H9 (cell line): Measurements from ENCODE around the gene CACNA1D. TPM values are rescaled to one million over a fixed set of nuclear protein-coding genes. Genes with fewer than 3 reads are reported as not detected.
A peak's percentile ranks its signal among the peaks of the same experiment; 100 is the strongest.

Source experiments
- DNase-seq: peaks from one replicate; pipeline ENCODE4 v3.0.0-alpha.2; 2017
- H2AFZ ChIP-seq: one replicate; pipeline ENCODE4 v1.6.1; 2013; ENCODE audit warnings: mild to moderate bottlenecking, low read length, control low read depth, moderate library complexity
- H2AK5ac ChIP-seq: 2 replicates; pipeline ENCODE4 v1.6.1; 2013; ENCODE audit warnings: low read length, control low read depth, mixed read lengths; ENCODE audit not compliant: insufficient read length
- H2BK120ac ChIP-seq: one replicate; pipeline ENCODE4 v1.6.1; 2013; ENCODE audit warnings: low read depth, mild to moderate bottlenecking, low read length, control low read depth, inconsistent platforms; ENCODE audit not compliant: poor library complexity, severe bottlenecking
- H2BK12ac ChIP-seq: 2 replicates; pipeline ENCODE4 v1.6.1; 2013; ENCODE audit warnings: low read length, control low read depth, mixed read lengths, low read depth; ENCODE audit not compliant: insufficient read length
- H2BK15ac ChIP-seq: 2 replicates; pipeline ENCODE4 v1.6.1; 2013; ENCODE audit warnings: low read depth, low read length, control low read depth
- H2BK20ac ChIP-seq: one replicate; pipeline ENCODE4 v1.6.1; 2013; ENCODE audit warnings: low read depth, mild to moderate bottlenecking, low read length, control low read depth, inconsistent platforms; ENCODE audit not compliant: poor library complexity, severe bottlenecking
- H2BK5ac ChIP-seq: 2 replicates; pipeline ENCODE4 v1.6.1; 2013; ENCODE audit warnings: low read length, control low read depth, mixed read lengths; ENCODE audit not compliant: insufficient read length
- H3K14ac ChIP-seq: 2 replicates; pipeline ENCODE4 v1.6.1; 2013; ENCODE audit warnings: low read length, control low read depth; ENCODE audit not compliant: insufficient read depth
- H3K18ac ChIP-seq: 2 replicates; pipeline ENCODE4 v1.6.1; 2013; ENCODE audit warnings: low read depth, mild to moderate bottlenecking, mixed read lengths, low read length, control low read depth; ENCODE audit not compliant: insufficient read length
- H3K23ac ChIP-seq: 2 replicates; pipeline ENCODE4 v1.6.1; 2013; ENCODE audit warnings: low read length, control low read depth, mixed read lengths, low read depth; ENCODE audit not compliant: insufficient read length
- H3K23me2 ChIP-seq: 2 replicates; pipeline ENCODE4 v1.6.1; 2013; ENCODE audit warnings: low read depth, mild to moderate bottlenecking, mixed read lengths, low read length, control low read depth; ENCODE audit not compliant: insufficient read length, poor library complexity, severe bottlenecking
- H3K27ac ChIP-seq: 2 replicates; pipeline ENCODE4 v1.5.1; 2013; ENCODE audit warnings: low read length, control low read depth, mixed read lengths, low read depth; ENCODE audit not compliant: insufficient read length
- H3K27me3 ChIP-seq: 2 replicates; pipeline ENCODE4 v1.6.1; 2013; ENCODE audit warnings: low read length, control low read depth, inconsistent platforms; ENCODE audit not compliant: insufficient read depth
- H3K4ac ChIP-seq: 2 replicates; pipeline ENCODE4 v1.6.1; 2013; ENCODE audit warnings: low read depth, mild to moderate bottlenecking, control low read depth, inconsistent platforms, low read length, moderate library complexity
- H3K4me1 ChIP-seq: 2 replicates; pipeline ENCODE4 v1.6.1; 2013; ENCODE audit warnings: low read length, control low read depth, inconsistent platforms; ENCODE audit not compliant: insufficient read depth
- H3K4me2 ChIP-seq: 2 replicates; pipeline ENCODE4 v1.6.1; 2013; ENCODE audit warnings: low read length, control low read depth, mixed read lengths; ENCODE audit not compliant: insufficient read length, insufficient read depth
- H3K56ac ChIP-seq: 2 replicates; pipeline ENCODE4 v1.6.1; 2013; ENCODE audit warnings: low read depth, mild to moderate bottlenecking, mixed read lengths, low read length, control low read depth; ENCODE audit not compliant: insufficient read length
- H3K79me1 ChIP-seq: 2 replicates; pipeline ENCODE4 v1.6.1; 2013; ENCODE audit warnings: low read depth, mild to moderate bottlenecking, moderate library complexity, low read length, control low read depth, inconsistent platforms; ENCODE audit not compliant: insufficient read depth, poor library complexity, severe bottlenecking
- H3K79me2 ChIP-seq: 2 replicates; pipeline ENCODE4 v1.6.1; 2013; ENCODE audit warnings: low read length, control low read depth, inconsistent platforms; ENCODE audit not compliant: insufficient read depth
- H3K9ac ChIP-seq: 2 replicates; pipeline ENCODE4 v1.6.1; 2013; ENCODE audit warnings: low read length, control low read depth, mixed read lengths; ENCODE audit not compliant: insufficient read length; ENCODE audit errors: extremely low read depth
- H3K9me3 ChIP-seq: one replicate; pipeline ENCODE4 v1.6.1; 2013; ENCODE audit warnings: low read depth, low read length, inconsistent platforms; ENCODE audit not compliant: control insufficient read depth
- H3T11ph ChIP-seq: one replicate; pipeline ENCODE4 v1.6.1; 2013; ENCODE audit warnings: mild to moderate bottlenecking, low read length, control low read depth, inconsistent platforms
- H4K20me1 ChIP-seq: one replicate; pipeline ENCODE4 v1.6.1; 2013; ENCODE audit not compliant: control insufficient read depth, insufficient read length, insufficient read depth
- H4K5ac ChIP-seq: 2 replicates; pipeline ENCODE4 v1.6.1; 2013; ENCODE audit warnings: low read depth, mild to moderate bottlenecking, mixed read lengths, low read length, control low read depth; ENCODE audit not compliant: insufficient read length
- H4K8ac ChIP-seq: replicated peaks from 2 replicates; pipeline ENCODE4 v1.6.1; 2013; ENCODE audit warnings: low read length, control low read depth, mixed read lengths, low read depth; ENCODE audit not compliant: insufficient read length
- H4K91ac ChIP-seq: 2 replicates; pipeline ENCODE4 v1.6.1; 2013; ENCODE audit warnings: low read depth, mild to moderate bottlenecking, moderate library complexity, mixed read lengths, low read length, control low read depth; ENCODE audit not compliant: insufficient read length
- H3K27ac Mint-ChIP-seq, 3 experiments: 2 replicates in 2 of 3; 3 replicates in 1 of 3; pipeline ENCODE4 v1.8.0; 2020 to 2021; ENCODE audit warnings: mixed read lengths in 3 of 3, mild to moderate bottlenecking in 1 of 3, moderate library complexity in 1 of 3
- H3K27me3 Mint-ChIP-seq: 2 replicates; pipeline ENCODE4 v1.8.0; 2021; ENCODE audit warnings: low read depth, mild to moderate bottlenecking, moderate library complexity, mixed read lengths
- H3K36me3 Mint-ChIP-seq, 3 experiments: 2 replicates in 2 of 3; 3 replicates in 1 of 3; pipeline ENCODE4 v1.8.0; 2020 to 2021; ENCODE audit warnings: low read depth in 3 of 3, mixed read lengths in 3 of 3; ENCODE audit not compliant: insufficient read depth in 1 of 3
- H3K4me1 Mint-ChIP-seq, 2 experiments: 2 replicates each; pipeline ENCODE4 v1.8.0; 2020; ENCODE audit warnings: mixed read lengths in 2 of 2
- H3K4me3 Mint-ChIP-seq, 2 experiments: 2 replicates in 1 of 2; 3 replicates in 1 of 2; pipeline ENCODE4 v1.8.0; 2020 to 2021; ENCODE audit warnings: mild to moderate bottlenecking in 2 of 2, mixed read lengths in 2 of 2, moderate library complexity in 1 of 2
- H3K9me3 Mint-ChIP-seq, 2 experiments: 2 replicates in 1 of 2; 3 replicates in 1 of 2; pipeline ENCODE4 v1.8.0; 2020; ENCODE audit warnings: mild to moderate bottlenecking in 2 of 2, mixed read lengths in 2 of 2, moderate library complexity in 1 of 2
- WGBS: extraction: QIAGEN DNeasy Blood & Tissue Kit; methylation state at CpG from one replicate; pipeline ENCODE4 v1.1.7; 2013; ENCODE audit warnings: missing lambda C conversion rate, low lambda C conversion rate, mixed read lengths; ENCODE audit not compliant: insufficient read length; ENCODE audit errors: extremely low coverage; 5-methylcytosine and 5-hydroxymethylcytosine counted together
- total RNA-seq: library from RNA; stranded (reverse); gene quantifications from 2 replicates; pipeline ENCODE4 v1.2.1, GENCODE V29; 2021
- TF ChIP-seq, protein P1 (sequence below): fragments of 200-600 bp; sonication (generic); conservative IDR thresholded peaks from 3 replicates; pipeline ENCODE4 v1.8.0; 2021; ENCODE audit warnings: antibody characterized with exemption, mild to moderate bottlenecking

CACNA1D gene
- total RNA-seq, 1 experiment from 2014 or later, result 3.5 TPM

DNA sequence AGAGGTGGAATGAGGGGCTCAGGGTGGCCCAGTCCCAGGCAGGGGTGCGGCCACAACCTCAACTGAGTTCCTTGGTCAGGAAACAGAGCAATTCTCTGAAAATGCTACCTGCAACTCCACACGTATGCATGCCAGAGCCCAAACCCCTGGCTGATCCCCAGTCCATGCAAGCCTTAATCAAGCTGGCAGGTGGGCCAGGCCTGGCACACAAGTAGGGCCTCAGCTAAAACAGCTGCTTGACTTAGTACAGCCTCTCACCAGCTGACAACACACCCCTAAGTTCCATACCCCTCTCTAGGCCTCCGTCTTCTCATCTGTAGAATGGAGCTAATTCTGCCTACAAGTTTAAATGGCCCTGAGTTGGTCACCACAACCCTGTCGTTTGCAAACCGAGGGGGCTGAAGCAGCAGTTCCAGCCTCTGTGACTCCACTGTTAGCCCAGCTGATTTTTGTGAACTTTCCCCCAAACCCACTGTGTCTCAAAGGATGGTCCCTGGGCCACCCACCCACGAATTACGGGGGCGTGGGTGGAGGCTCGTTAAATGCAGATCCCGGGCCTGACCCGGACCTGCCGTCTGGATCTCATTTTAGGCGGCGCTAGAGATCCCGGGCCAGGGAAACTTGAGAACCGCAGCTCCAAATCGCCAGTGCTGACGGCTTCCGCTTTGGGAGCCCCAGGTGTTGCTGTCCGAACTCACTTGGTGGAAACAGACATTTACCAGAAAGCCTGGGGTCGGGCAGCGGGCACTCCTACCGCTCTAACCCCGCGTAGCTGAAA lies 350.9 kb downstream of the CACNA1D start:
- H3T11ph ChIP-seq, result no peak overlapping the region
- H3K4me1 ChIP-seq, result peaks cover 7% of the 10 kb centered on the region; the same call in 1 of the 2 replicates
- peak overlapping the region; percentile 56 for H3K9ac ChIP-seq
- TF ChIP-seq, protein P1, sequence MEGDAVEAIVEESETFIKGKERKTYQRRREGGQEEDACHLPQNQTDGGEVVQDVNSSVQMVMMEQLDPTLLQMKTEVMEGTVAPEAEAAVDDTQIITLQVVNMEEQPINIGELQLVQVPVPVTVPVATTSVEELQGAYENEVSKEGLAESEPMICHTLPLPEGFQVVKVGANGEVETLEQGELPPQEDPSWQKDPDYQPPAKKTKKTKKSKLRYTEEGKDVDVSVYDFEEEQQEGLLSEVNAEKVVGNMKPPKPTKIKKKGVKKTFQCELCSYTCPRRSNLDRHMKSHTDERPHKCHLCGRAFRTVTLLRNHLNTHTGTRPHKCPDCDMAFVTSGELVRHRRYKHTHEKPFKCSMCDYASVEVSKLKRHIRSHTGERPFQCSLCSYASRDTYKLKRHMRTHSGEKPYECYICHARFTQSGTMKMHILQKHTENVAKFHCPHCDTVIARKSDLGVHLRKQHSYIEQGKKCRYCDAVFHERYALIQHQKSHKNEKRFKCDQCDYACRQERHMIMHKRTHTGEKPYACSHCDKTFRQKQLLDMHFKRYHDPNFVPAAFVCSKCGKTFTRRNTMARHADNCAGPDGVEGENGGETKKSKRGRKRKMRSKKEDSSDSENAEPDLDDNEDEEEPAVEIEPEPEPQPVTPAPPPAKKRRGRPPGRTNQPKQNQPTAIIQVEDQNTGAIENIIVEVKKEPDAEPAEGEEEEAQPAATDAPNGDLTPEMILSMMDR, result peak; percentile 61
- Mint-ChIP-seq H3K27me3 (peaks cover 26% of the 10 kb centered on the region), H3K36me3 (no peaks in the 10 kb centered on the region; a peak in 2 of 7 replicates), H3K4me3 (peak overlapping the region; percentile 69 to 83), H3K4me1 (peaks cover 39 to 41% of the 10 kb centered on the region in 2 experiments), H3K27ac (peak overlapping the region in 1 of 3 experiments; percentile 75; a peak in 2 of 7 replicates), H3K9me3 (no peaks in the 10 kb centered on the region; a peak in 1 of 5 replicates)
- H3K18ac ChIP-seq, result no peak overlapping the region
- H3K14ac ChIP-seq, result peak overlapping the region; percentile 84
- no peaks in the 10 kb centered on the region for H3K9me3 ChIP-seq
- H4K91ac ChIP-seq, result no peak overlapping the region
- peak; percentile 82 for DNase-seq
- H2AK5ac ChIP-seq, result no peak overlapping the region
- H3K4ac ChIP-seq, result no peak overlapping the region
- H3K79me1 ChIP-seq, result no peaks in the 10 kb centered on the region
- H3K56ac ChIP-seq, result no peak overlapping the region
- no peak overlapping the region for H2AFZ ChIP-seq
- no peak overlapping the region for H2BK5ac ChIP-seq
- no peak overlapping the region for H4K8ac ChIP-seq
- no peak overlapping the region for H2BK12ac ChIP-seq
- H2BK20ac ChIP-seq, result no peak overlapping the region
- H2BK15ac ChIP-seq, result no peak overlapping the region
- no peaks in the 10 kb centered on the region for H4K20me1 ChIP-seq
- WGBS, result no CpG with 5 or more reads among the region's 25 CpGs
- H3K27ac ChIP-seq, result no peak overlapping the region
- no peaks in the 10 kb centered on the region for H3K79me2 ChIP-seq
- H3K4me2 ChIP-seq, result peak overlapping the region; percentile 38
- peaks cover 4% of the 10 kb centered on the region for H3K23me2 ChIP-seq
- H4K5ac ChIP-seq, result no peak overlapping the region
- H2BK120ac ChIP-seq, result no peak overlapping the region
- peaks cover 9% of the 10 kb centered on the region; the same call in 1 of the 2 replicates for H3K27me3 ChIP-seq
- no peak overlapping the region for H3K23ac ChIP-seq
